ENCODE measurements around the gene ZBTB22. TPM values are rescaled to one million over a fixed set of nuclear protein-coding genes. Genes with fewer than 3 reads are reported as not detected.

ZBTB22 gene
- total and polyA plus RNA-seq, 4 donors: 1.6 to 7.8 (median 4.7) TPM

- Histone ChIP-seq H3K9ac (ENCODE audit: low read depth in 1 of 2, low read length in 2 of 2) (no peak overlapping the region), H3K36me3 (ENCODE audit: control insufficient read depth in 4 of 4, insufficient read depth in 3 of 4, low read depth in 1 of 4, low read length in 3 of 4) (peaks cover 0 to 51% (median 14%) of the 10 kb centered on the region in 4 donors), H3K9me3 (ENCODE audit: control insufficient read depth in 4 of 4, low read length in 3 of 4) (no peaks in the 10 kb centered on the region), H3K4me3 (ENCODE audit: low read depth in 1 of 3, low read length in 3 of 3) (no peak overlapping the region), H3K4me1 (ENCODE audit: control insufficient read depth in 4 of 4, insufficient read depth in 4 of 4, low read length in 3 of 4) (peaks cover 2 to 29% (median 15%) of the 10 kb centered on the region in 4 donors), H3K27ac (ENCODE audit: low read depth in 1 of 2, low read length in 2 of 2) (no peak overlapping the region), H3K27me3 (ENCODE audit: control insufficient read depth in 4 of 4, insufficient read depth in 4 of 4, low read length in 3 of 4) (no peaks in the 10 kb centered on the region)
- TF ChIP-seq TAF1 (conservative IDR thresholded peaks at IDR 0.05): no peak
- TF ChIP-seq YY1 (IDR thresholded peaks at IDR 0.05): no peak
- TF ChIP-seq HNF4G (IDR thresholded peaks at IDR 0.05): no peak
- no peak for TF ChIP-seq CTCF (IDR thresholded peaks at IDR 0.05; ENCODE audit: low read depth, low read length, missing input control)
- no peak for TF ChIP-seq FOXA1 (IDR thresholded peaks at IDR 0.05)
- TF ChIP-seq EGR1 (IDR thresholded peaks at IDR 0.05; ENCODE audit: low read depth in 2 of 2): no peak
- TF ChIP-seq FOXA2 (IDR thresholded peaks at IDR 0.05): no peak
- WGBS: 75% methylated on average over 13 of the region's 13 CpGs
- no peak for DNase-seq (ENCODE audit: low spot score)
These were observed 38.3 kb downstream of the ZBTB22 start for GRCh38 chr6:33279257-33279695.

GRCh38 chr6:33278810-33279209, 38.7 kb downstream of the ZBTB22 start:
- no peak for TF ChIP-seq FOXA2 (IDR thresholded peaks at IDR 0.05)
- no peak for TF ChIP-seq HNF4G (IDR thresholded peaks at IDR 0.05)
- TF ChIP-seq RAD21 (IDR thresholded peaks at IDR 0.05): no peak
- no peak for TF ChIP-seq TAF1 (conservative IDR thresholded peaks at IDR 0.05)
- TF ChIP-seq NR2F2 (IDR thresholded peaks at IDR 0.05): no peak
- TF ChIP-seq FOXA1 (IDR thresholded peaks at IDR 0.05): no peak
- no peak for TF ChIP-seq REST (IDR thresholded peaks at IDR 0.05)
- TF ChIP-seq, protein P1, sequence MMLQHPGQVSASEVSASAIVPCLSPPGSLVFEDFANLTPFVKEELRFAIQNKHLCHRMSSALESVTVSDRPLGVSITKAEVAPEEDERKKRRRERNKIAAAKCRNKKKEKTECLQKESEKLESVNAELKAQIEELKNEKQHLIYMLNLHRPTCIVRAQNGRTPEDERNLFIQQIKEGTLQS (IDR thresholded peaks at IDR 0.05): no peak
- Histone ChIP-seq H3K27me3 (ENCODE audit: control insufficient read depth in 4 of 4, insufficient read depth in 4 of 4, low read length in 3 of 4) (no peaks in the 10 kb centered on the region), H3K4me1 (ENCODE audit: control insufficient read depth in 4 of 4, insufficient read depth in 4 of 4, low read length in 3 of 4) (peaks cover 5 to 33% (median 20%) of the 10 kb centered on the region in 4 donors), H3K27ac (ENCODE audit: low read depth in 1 of 2, low read length in 2 of 2) (no peak overlapping the region), H3K36me3 (ENCODE audit: control insufficient read depth in 4 of 4, insufficient read depth in 3 of 4, low read depth in 1 of 4, low read length in 3 of 4) (peaks cover 0 to 52% (median 13%) of the 10 kb centered on the region in 4 donors), H3K4me3 (ENCODE audit: low read depth in 1 of 3, low read length in 3 of 3) (no peak overlapping the region), H3K9ac (ENCODE audit: low read depth in 1 of 2, low read length in 2 of 2) (no peak overlapping the region), H3K9me3 (ENCODE audit: control insufficient read depth in 4 of 4, low read length in 3 of 4) (no peaks in the 10 kb centered on the region)
- WGBS: 96% methylated on average over 3 of the region's 3 CpGs
- no peak for DNase-seq (ENCODE audit: low spot score)

- WGBS: 84% methylated on average over 9 of the region's 9 CpGs
- no peak for DNase-seq (ENCODE audit: low spot score)
- Histone ChIP-seq H3K36me3 (ENCODE audit: control insufficient read depth in 4 of 4, insufficient read depth in 3 of 4, low read depth in 1 of 4, low read length in 3 of 4) (peaks cover 0 to 52% (median 14%) of the 10 kb centered on the region in 4 donors), H3K9me3 (ENCODE audit: control insufficient read depth in 4 of 4, low read length in 3 of 4) (no peaks in the 10 kb centered on the region), H3K4me1 (ENCODE audit: control insufficient read depth in 4 of 4, insufficient read depth in 4 of 4, low read length in 3 of 4) (peaks cover 5 to 38% (median 24%) of the 10 kb centered on the region in 4 donors), H3K27ac (ENCODE audit: low read depth in 1 of 2, low read length in 2 of 2) (no peak overlapping the region), H3K27me3 (ENCODE audit: control insufficient read depth in 4 of 4, insufficient read depth in 4 of 4, low read length in 3 of 4) (no peaks in the 10 kb centered on the region), H3K4me3 (ENCODE audit: low read depth in 1 of 3, low read length in 3 of 3) (no peak overlapping the region), H3K9ac (ENCODE audit: low read depth in 1 of 2, low read length in 2 of 2) (no peak overlapping the region)
- no peak for TF ChIP-seq REST (IDR thresholded peaks at IDR 0.05)
- TF ChIP-seq, protein P1 (IDR thresholded peaks at IDR 0.05): no peak
- TF ChIP-seq SP1 (IDR thresholded peaks at IDR 0.05): no peak
- no peak for TF ChIP-seq HNF4G (IDR thresholded peaks at IDR 0.05)
- no peak for TF ChIP-seq FOXA2 (IDR thresholded peaks at IDR 0.05)
- TF ChIP-seq NR2F2 (IDR thresholded peaks at IDR 0.05): no peak
- TF ChIP-seq TAF1 (conservative IDR thresholded peaks at IDR 0.05): no peak
- no peak for TF ChIP-seq FOXA1 (IDR thresholded peaks at IDR 0.05)
- TF ChIP-seq GABPA (IDR thresholded peaks at IDR 0.05 in 1 of 2, conservative IDR thresholded peaks at IDR 0.05 in 1 of 2): no peak
- TF ChIP-seq HNF4A (conservative IDR thresholded peaks at IDR 0.05): no peak
- no peak for TF ChIP-seq YY1 (IDR thresholded peaks at IDR 0.05)
- no peak for TF ChIP-seq RXRA (IDR thresholded peaks at IDR 0.05)
- TF ChIP-seq JUND (IDR thresholded peaks at IDR 0.05): no peak
These were observed 39.2 kb downstream of the ZBTB22 start for GRCh38 chr6:33278392-33278741.

All from liver (tissue), 9 donors.